PC-3 (cell line): Measurements from ENCODE around the gene DIP2C. TPM values are rescaled to one million over a fixed set of nuclear protein-coding genes. Genes with fewer than 3 reads are reported as not detected.

Experiments
- ATAC-seq: fragments of 200-7000 bp; cut with Tn5 transposase; 2 replicates; pipeline ENCODE4 v1.9.1; 2020; ENCODE audit warnings: mild to moderate bottlenecking, moderate library complexity
- BruUV-seq: library from RNA; stranded (reverse); fragments of 400-500 nt; replicated peaks from 2 replicates; lab custom pipeline; 2021; lab: Mats Ljungman, UMichigan
- CTCF ChIA-PET: fragments of 300-600 bp; sonication (Branson Sonifier 250); formaldehyde crosslinking; loops from one replicate; lab custom pipeline; 2022; ENCODE audit warnings: antibody characterized with exemption; lab: Charles Lee
- POLR2A ChIA-PET: fragments of 300-600 bp; sonication (Branson Sonifier 250); formaldehyde crosslinking; loops from one replicate; lab custom pipeline; 2022; ENCODE audit warnings: antibody characterized with exemption; ENCODE audit not compliant: unreplicated experiment; lab: Charles Lee
- DNase-seq: peaks from one replicate; pipeline ENCODE4 v3.0.0-alpha.2; 2015
- H2AFZ ChIP-seq: fragments of 300-600 bp; sonication (generic); 2 replicates; pipeline ENCODE4 v1.6.0; 2016; ENCODE audit warnings: antibody characterized with exemption, low read length
- H3F3A ChIP-seq: fragments of 300-600 bp; sonication (generic); one replicate; pipeline ENCODE4 v1.6.0; 2017; ENCODE audit warnings: antibody characterized with exemption, low read length, control low read depth, mild to moderate bottlenecking; ENCODE audit not compliant: unreplicated experiment
- H3K27ac ChIP-seq: fragments of 300-600 bp; sonication (generic); 2 replicates; pipeline ENCODE4 v1.5.1; 2016; ENCODE audit warnings: mild to moderate bottlenecking, low read length
- H3K27me3 ChIP-seq: fragments of 300-600 bp; sonication (generic); 2 replicates; pipeline ENCODE4 v1.6.1; 2016; ENCODE audit warnings: low read length, mixed read lengths
- H3K36me3 ChIP-seq: fragments of 300-600 bp; sonication (generic); 2 replicates; pipeline ENCODE4 v1.6.1; 2016; ENCODE audit warnings: low read depth, mixed run types, low read length, mixed read lengths
- H3K4me1 ChIP-seq: fragments of 300-600 bp; sonication (generic); 2 replicates; pipeline ENCODE4 v1.5.1; 2016; ENCODE audit warnings: low read length; ENCODE audit not compliant: insufficient read depth
- H3K4me2 ChIP-seq: fragments of 300-600 bp; sonication (generic); 2 replicates; pipeline ENCODE4 v1.6.0; 2016; ENCODE audit warnings: low read length
- H3K4me3 ChIP-seq: fragments of 300-600 bp; sonication (generic); 2 replicates; pipeline ENCODE4 v1.5.1; 2016; ENCODE audit warnings: mild to moderate bottlenecking, low read length, mixed read lengths
- H3K79me2 ChIP-seq: fragments of 300-600 bp; sonication (generic); 2 replicates; pipeline ENCODE4 v1.6.1; 2017; ENCODE audit warnings: low read length, mixed read lengths
- H3K9ac ChIP-seq: fragments of 300-600 bp; sonication (generic); 2 replicates; pipeline ENCODE4 v1.6.0; 2016; ENCODE audit warnings: mild to moderate bottlenecking, low read length
- H3K9me2 ChIP-seq: fragments of 300-600 bp; sonication (generic); replicated peaks from 2 replicates; pipeline ENCODE4 v1.6.1; 2016; ENCODE audit warnings: mixed run types, low read length, mixed read lengths
- H3K9me3 ChIP-seq: fragments of 300-600 bp; sonication (generic); 2 replicates; pipeline ENCODE4 v1.6.1; 2016; ENCODE audit warnings: low read length, mixed read lengths
- H4K20me1 ChIP-seq: fragments of 300-600 bp; sonication (generic); 2 replicates; pipeline ENCODE4 v1.6.1; 2016; ENCODE audit warnings: low read length, mixed read lengths
- CTCF ChIP-seq: fragments of 300-600 bp; sonication (generic); conservative IDR thresholded peaks from 2 replicates; pipeline ENCODE4 v1.5.1; 2017; ENCODE audit warnings: antibody characterized with exemption, low read depth, mild to moderate bottlenecking, low read length
- EZH2 ChIP-seq: fragments of 300-600 bp; sonication (generic); IDR thresholded peaks from one replicate; pipeline ENCODE4 v1.6.1; 2017; ENCODE audit warnings: antibody characterized with exemption, mild to moderate bottlenecking, low read length; ENCODE audit not compliant: unreplicated experiment
- EZH2phosphoT487 ChIP-seq: fragments of 300-600 bp; sonication (generic); IDR thresholded peaks from 2 replicates; pipeline ENCODE4 v1.6.1; 2018; ENCODE audit warnings: mild to moderate bottlenecking, antibody characterized with exemption, low read length, borderline replicate concordance
- intact Hi-C: fragments of 100-400 bp; cut with micrococcal nuclease; formaldehyde crosslinking; loops from 2 replicates; pipeline ENCODE4 v1.9.0; 2023
- total RNA-seq: library from RNA; depleted of rRNA; stranded (reverse); fragments of >200 nt; gene quantifications from 2 replicates; pipeline ENCODE4 v1.2.3, GENCODE V29; 2014

Gene DIP2C
- total RNA-seq, 1 experiment from 2014 or later, result 3.1 TPM

DNA sequence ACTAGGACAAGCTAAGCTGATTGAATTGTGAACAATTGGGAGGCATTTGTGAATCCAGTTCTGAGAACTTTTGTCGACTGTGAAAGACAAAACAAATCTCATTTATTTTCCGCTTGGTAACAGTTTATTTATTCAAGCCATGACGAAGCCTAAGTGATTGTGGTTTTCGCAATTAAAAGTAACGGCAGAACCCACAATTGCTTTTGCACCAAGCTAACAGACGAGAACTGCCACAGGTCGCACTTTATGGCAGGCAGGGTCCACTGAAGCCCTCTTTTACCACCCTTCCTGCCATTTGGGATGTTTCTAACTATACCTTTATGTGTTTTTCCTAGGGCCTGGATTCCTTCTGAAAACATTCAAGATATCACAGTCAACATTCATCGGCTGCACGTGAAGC lies 443.0 kb downstream of the DIP2C start:
- POLR2A ChIA-PET, result no interaction called here
- no TSS peak for BruUV-seq

GRCh38 chr10:244227-244626 lies 445.2 kb downstream of the DIP2C start:
- ChIA-PET POLR2A (no interaction called here), CTCF (no interaction called here)
- intact Hi-C loops, result no loop called here
- Histone ChIP-seq H3K79me2 (no peaks in the 10 kb centered on the region), H3K27me3 (no peaks in the 10 kb centered on the region), H3K27ac (no peak overlapping the region), H3K4me1 (peaks cover 8% of the 10 kb centered on the region), H2AFZ (no peak overlapping the region), H3K9me3 (no peaks in the 10 kb centered on the region), H4K20me1 (no peaks in the 10 kb centered on the region), H3K36me3 (no peaks in the 10 kb centered on the region), H3K4me3 (no peak overlapping the region), H3K9ac (no peak overlapping the region), H3K9me2 (no peaks in the 10 kb centered on the region), H3F3A (no peaks in the 10 kb centered on the region), H3K4me2 (no peak overlapping the region)
- TF ChIP-seq CTCF, result no peak
- no peak for TF ChIP-seq EZH2phosphoT487
- TF ChIP-seq EZH2, result no peak
- no TSS peak for BruUV-seq
- ATAC-seq, result no peak
- no peak for DNase-seq

More for the DNA sequence above, 443.0 kb downstream of the DIP2C start:
- no peak overlapping the region for H3K4me3 ChIP-seq
- no peaks in the 10 kb centered on the region for H3K9me2 ChIP-seq
- H3K27me3 ChIP-seq, result no peaks in the 10 kb centered on the region
- intact Hi-C loops, result no loop called here
- no peak overlapping the region for H3K4me2 ChIP-seq
- no peaks in the 10 kb centered on the region for H3F3A ChIP-seq
- no peaks in the 10 kb centered on the region for H3K4me1 ChIP-seq
- CTCF ChIA-PET, result no interaction called here
- no peak overlapping the region for H3K9ac ChIP-seq
- no peaks in the 10 kb centered on the region for H3K79me2 ChIP-seq
- DNase-seq, result no peak
- no peak overlapping the region for H2AFZ ChIP-seq
- no peaks in the 10 kb centered on the region for H4K20me1 ChIP-seq
- ATAC-seq, result no peak
- no peaks in the 10 kb centered on the region for H3K36me3 ChIP-seq
- H3K27ac ChIP-seq, result no peak overlapping the region
- H3K9me3 ChIP-seq, result no peaks in the 10 kb centered on the region
- TF ChIP-seq CTCF (no peak), EZH2 (no peak), EZH2phosphoT487 (no peak)

DNA sequence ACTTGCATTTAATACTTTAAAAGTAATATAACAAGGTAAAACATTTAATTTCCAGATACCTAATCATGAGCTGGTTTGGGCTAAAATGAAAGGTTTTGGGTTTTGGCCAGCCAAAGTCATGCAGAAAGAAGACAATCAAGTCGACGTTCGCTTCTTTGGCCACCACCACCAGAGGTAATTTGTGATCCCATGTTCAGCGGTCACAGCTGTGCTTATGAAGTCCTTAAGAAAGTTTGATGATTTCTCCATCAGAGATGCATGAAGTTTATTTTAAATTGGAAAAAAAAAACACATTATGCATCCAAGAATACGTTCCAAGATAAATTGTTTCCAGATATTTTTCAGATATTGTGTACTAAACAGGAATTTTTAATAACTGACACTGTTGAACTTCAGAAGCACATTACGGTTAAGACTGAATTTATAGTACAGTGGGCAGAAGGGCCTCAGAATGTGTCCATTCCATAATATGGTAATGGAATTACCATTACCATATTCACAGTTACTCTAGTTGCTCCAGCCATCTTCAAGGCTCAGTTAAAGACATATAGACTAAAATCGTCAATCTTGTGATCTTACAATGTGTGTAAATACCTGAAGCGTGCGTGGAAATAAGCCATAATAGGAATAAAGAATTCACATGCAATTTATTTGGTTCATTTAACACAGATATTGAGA lies 447.4 kb downstream of the DIP2C start:
- Histone ChIP-seq H3K27me3 (no peaks in the 10 kb centered on the region), H3K9ac (no peak overlapping the region), H3K36me3 (no peaks in the 10 kb centered on the region), H3F3A (no peaks in the 10 kb centered on the region), H4K20me1 (no peaks in the 10 kb centered on the region), H3K9me3 (no peaks in the 10 kb centered on the region), H3K27ac (no peak overlapping the region), H3K9me2 (no peaks in the 10 kb centered on the region), H3K4me2 (no peak overlapping the region), H3K79me2 (no peaks in the 10 kb centered on the region), H3K4me3 (no peak overlapping the region), H3K4me1 (peaks cover 8% of the 10 kb centered on the region), H2AFZ (no peak overlapping the region)
- intact Hi-C loops, result no loop called here
- no peak for ATAC-seq
- CTCF ChIA-PET, result no interaction called here
- BruUV-seq, result no TSS peak
- POLR2A ChIA-PET, result no interaction called here
- DNase-seq, result no peak
- TF ChIP-seq CTCF (no peak), EZH2phosphoT487 (no peak), EZH2 (no peak)
